B cell (primary cell): ENCODE results near the gene CCL11.

Source experiments
- CTCF ChIP-seq: fragments of 200-600 bp; IDR thresholded peaks from one replicate; pipeline ENCODE4 v1.8.0; 2022; ENCODE audit warnings: antibody characterized with exemption, mild to moderate bottlenecking
- EZH2 ChIP-seq: IDR thresholded peaks from 2 replicates; pipeline ENCODE4 v1.6.1; 2012; ENCODE audit warnings: borderline replicate concordance, low read depth, mild to moderate bottlenecking, moderate library complexity, low read length; ENCODE audit not compliant: insufficient read depth, poor library complexity, severe bottlenecking

- TF ChIP-seq CTCF, result no peak
- TF ChIP-seq EZH2, result no peak
Measured at GRCh38 chr17:34241062-34241461, 44.5 kb upstream of the CCL11 start.
